Smooth muscle cell (in vitro differentiated cells): ENCODE results near the gene MTA2. TPM values are rescaled to one million over a fixed set of nuclear protein-coding genes. Genes with fewer than 3 reads are reported as not detected.
A peak's percentile ranks its signal among the peaks of the same experiment; 100 is the strongest.
"Not testable (repeated sequence)": the region's sequence is repeated elsewhere in the genome, so short reads cannot be mapped to it uniquely, and the experiment has no call there.

ENCODE experiments used
- DNase-seq: peaks from one replicate; lab custom pipeline; 2025; ENCODE audit not compliant: unreplicated experiment; lab: John Stamatoyannopoulos, UW
- H2AFZ ChIP-seq: fragments of 200-600 bp; sonication (generic); 2 replicates; pipeline ENCODE4 v1.6.0; 2016; ENCODE audit warnings: antibody characterized with exemption, low read depth, mild to moderate bottlenecking
- H3F3A ChIP-seq: fragments of 200-600 bp; sonication (generic); 2 replicates; pipeline ENCODE4 v1.6.0; 2017; ENCODE audit warnings: antibody characterized with exemption, low read depth
- H3K27ac ChIP-seq: fragments of 200-600 bp; sonication (generic); 2 replicates; pipeline ENCODE4 v1.5.1; 2016; ENCODE audit warnings: low read depth, mild to moderate bottlenecking
- H3K27me3 ChIP-seq: fragments of 200-600 bp; sonication (generic); 2 replicates; pipeline ENCODE4 v1.6.1; 2016; ENCODE audit warnings: low read depth, mild to moderate bottlenecking
- H3K36me3 ChIP-seq: fragments of 200-600 bp; sonication (generic); 2 replicates; pipeline ENCODE4 v1.5.1; 2016; ENCODE audit warnings: low read depth
- H3K4me1 ChIP-seq: fragments of 200-600 bp; sonication (generic); 2 replicates; pipeline ENCODE4 v1.5.1; 2016; ENCODE audit warnings: low read depth
- H3K4me2 ChIP-seq: fragments of 200-600 bp; sonication (generic); 2 replicates; pipeline ENCODE4 v1.6.0; 2016; ENCODE audit warnings: mild to moderate bottlenecking
- H3K4me3 ChIP-seq: fragments of 200-600 bp; sonication (generic); 2 replicates; pipeline ENCODE4 v1.5.1; 2016; ENCODE audit warnings: mild to moderate bottlenecking
- H3K79me2 ChIP-seq: fragments of 200-600 bp; sonication (generic); 2 replicates; pipeline ENCODE4 v1.6.0; 2016; ENCODE audit warnings: low read depth, mild to moderate bottlenecking
- H3K9ac ChIP-seq: fragments of 200-600 bp; sonication (generic); 2 replicates; pipeline ENCODE4 v1.6.0; 2016; ENCODE audit warnings: low read depth
- H3K9me3 ChIP-seq: fragments of 200-600 bp; sonication (generic); replicated peaks from 2 replicates; pipeline ENCODE4 v1.5.1; 2016; ENCODE audit warnings: low read depth
- H4K20me1 ChIP-seq: fragments of 200-600 bp; sonication (generic); 2 replicates; pipeline ENCODE4 v1.6.0; 2016; ENCODE audit warnings: low read depth
- WGBS: methylation state at CpG from one replicate; pipeline ENCODE4 v1.1.7; 2016; ENCODE audit warnings: low lambda C conversion rate; 5-methylcytosine and 5-hydroxymethylcytosine counted together
- polyA plus RNA-seq: library from polyadenylated mRNA; unstranded; fragments of >200 nt; fragmentation: Nextera tagmentation; extraction: Ambion mirVana; gene quantifications from 2 replicates; pipeline ENCODE4 v1.2.1, GENCODE V29; 2016
- total RNA-seq: library from RNA; depleted of rRNA; stranded (reverse); fragments of >200 nt; gene quantifications from 2 replicates; pipeline ENCODE4 v1.2.3, GENCODE V29; 2014
- TF ChIP-seq, protein P1 (sequence below): fragments of 200-600 bp; sonication (generic); IDR thresholded peaks from 2 replicates; pipeline ENCODE4 v1.5.1; 2017; ENCODE audit warnings: borderline replicate concordance, mild to moderate bottlenecking, antibody characterized with exemption; ENCODE audit not compliant: insufficient read depth, poor library complexity, severe bottlenecking

The MTA2 gene
- total and polyA plus RNA-seq, 2 experiments from 2014 or later: 22.7 to 65.9 TPM

DNA sequence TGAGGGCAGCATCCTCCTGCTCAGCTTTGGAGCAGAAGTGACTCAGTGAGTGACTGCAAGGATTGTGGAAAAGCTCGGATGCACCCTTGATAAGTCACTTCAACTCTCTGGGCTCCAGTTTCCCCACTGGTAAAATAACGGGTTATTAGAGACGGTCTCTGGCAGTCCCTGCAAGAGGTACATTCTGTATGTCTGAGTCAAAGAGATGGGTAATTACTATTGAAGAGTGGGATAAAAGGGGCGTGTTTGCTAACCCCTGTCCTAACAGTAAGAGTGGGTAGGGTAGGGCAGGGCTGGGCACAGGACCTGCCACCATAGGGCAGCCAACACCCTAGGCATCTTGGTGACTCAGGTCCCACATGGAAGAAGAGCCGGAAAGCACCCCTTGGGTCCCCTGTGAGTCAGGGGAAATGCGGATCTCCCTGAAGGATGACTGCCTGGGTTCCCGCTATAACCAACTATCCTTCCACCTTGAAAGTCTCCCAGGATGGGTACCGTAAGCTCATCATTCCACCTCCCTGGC, 47.8 kb downstream of the MTA2 start:
- Histone ChIP-seq H3K4me1 (peaks cover 48% of the 10 kb centered on the region), H3K36me3 (no peaks in the 10 kb centered on the region), H3K4me2 (peak overlapping the region; percentile 81), H2AFZ (no peak overlapping the region), H3K4me3 (peak overlapping the region; percentile 28), H3K9me3 (no peaks in the 10 kb centered on the region), H3K79me2 (no peaks in the 10 kb centered on the region), H3K9ac (peak overlapping the region; percentile 86), H3K27ac (peak overlapping the region; percentile 98), H4K20me1 (peaks cover 14% of the 10 kb centered on the region), H3F3A (peaks cover 37% of the 10 kb centered on the region), H3K27me3 (no peaks in the 10 kb centered on the region)
- 34% methylated on average over 8 of the region's 8 CpGs for WGBS
- TF ChIP-seq, protein P1, sequence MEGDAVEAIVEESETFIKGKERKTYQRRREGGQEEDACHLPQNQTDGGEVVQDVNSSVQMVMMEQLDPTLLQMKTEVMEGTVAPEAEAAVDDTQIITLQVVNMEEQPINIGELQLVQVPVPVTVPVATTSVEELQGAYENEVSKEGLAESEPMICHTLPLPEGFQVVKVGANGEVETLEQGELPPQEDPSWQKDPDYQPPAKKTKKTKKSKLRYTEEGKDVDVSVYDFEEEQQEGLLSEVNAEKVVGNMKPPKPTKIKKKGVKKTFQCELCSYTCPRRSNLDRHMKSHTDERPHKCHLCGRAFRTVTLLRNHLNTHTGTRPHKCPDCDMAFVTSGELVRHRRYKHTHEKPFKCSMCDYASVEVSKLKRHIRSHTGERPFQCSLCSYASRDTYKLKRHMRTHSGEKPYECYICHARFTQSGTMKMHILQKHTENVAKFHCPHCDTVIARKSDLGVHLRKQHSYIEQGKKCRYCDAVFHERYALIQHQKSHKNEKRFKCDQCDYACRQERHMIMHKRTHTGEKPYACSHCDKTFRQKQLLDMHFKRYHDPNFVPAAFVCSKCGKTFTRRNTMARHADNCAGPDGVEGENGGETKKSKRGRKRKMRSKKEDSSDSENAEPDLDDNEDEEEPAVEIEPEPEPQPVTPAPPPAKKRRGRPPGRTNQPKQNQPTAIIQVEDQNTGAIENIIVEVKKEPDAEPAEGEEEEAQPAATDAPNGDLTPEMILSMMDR: no peak
- no peak for DNase-seq

DNA sequence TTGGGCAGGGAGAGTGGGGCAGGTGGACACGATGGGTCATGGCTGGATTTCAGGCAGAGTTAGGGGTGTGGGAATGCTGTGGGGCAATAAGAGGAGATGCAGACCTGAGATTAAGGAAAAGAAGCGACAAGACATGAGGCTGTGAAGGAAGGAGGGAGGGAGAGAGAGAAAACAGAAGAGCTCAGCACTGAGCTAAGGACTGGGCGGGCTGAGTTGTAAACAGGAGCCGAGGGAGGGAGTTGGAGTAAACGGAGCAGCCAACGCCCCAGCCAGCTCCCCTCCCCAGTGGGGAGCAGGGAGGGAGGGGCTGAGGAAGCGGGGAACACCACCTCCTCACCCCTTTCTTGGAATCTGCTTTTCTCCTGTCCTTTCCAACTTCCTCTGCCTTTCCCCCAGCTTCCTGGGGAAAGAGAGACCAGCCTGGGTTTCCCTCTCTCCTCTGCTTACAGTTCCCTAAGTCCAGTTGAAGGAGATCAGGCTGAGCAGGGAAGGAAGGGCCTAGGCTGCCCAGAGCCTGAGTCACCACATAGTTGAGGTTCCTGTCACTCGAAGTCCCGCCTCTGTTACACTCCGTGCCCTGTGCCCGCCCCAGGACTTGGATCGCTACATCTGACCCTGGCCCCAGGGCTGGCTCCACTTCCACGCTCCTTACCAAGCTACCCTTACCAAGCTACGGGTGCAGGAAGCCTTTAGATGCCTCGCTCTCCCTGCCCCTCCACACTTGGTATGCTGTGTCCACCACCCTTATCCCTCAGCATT, 48.4 kb downstream of the MTA2 start:
- 4% methylated on average over 13 of the region's 15 CpGs for WGBS
- Histone ChIP-seq H3K79me2 (no peaks in the 10 kb centered on the region), H3K27me3 (no peaks in the 10 kb centered on the region), H3F3A (peaks cover 32% of the 10 kb centered on the region), H3K27ac (peak overlapping the region; percentile 98), H3K9me3 (no peaks in the 10 kb centered on the region), H3K4me1 (peaks cover 48% of the 10 kb centered on the region), H3K36me3 (no peaks in the 10 kb centered on the region), H3K9ac (peak overlapping the region; percentile 86), H2AFZ (no peak overlapping the region), H3K4me2 (peak overlapping the region; percentile 81), H3K4me3 (peak overlapping the region; percentile 28), H4K20me1 (peaks cover 13% of the 10 kb centered on the region)
- TF ChIP-seq, protein P1: no peak
- DNase-seq: peak; percentile 64

DNA sequence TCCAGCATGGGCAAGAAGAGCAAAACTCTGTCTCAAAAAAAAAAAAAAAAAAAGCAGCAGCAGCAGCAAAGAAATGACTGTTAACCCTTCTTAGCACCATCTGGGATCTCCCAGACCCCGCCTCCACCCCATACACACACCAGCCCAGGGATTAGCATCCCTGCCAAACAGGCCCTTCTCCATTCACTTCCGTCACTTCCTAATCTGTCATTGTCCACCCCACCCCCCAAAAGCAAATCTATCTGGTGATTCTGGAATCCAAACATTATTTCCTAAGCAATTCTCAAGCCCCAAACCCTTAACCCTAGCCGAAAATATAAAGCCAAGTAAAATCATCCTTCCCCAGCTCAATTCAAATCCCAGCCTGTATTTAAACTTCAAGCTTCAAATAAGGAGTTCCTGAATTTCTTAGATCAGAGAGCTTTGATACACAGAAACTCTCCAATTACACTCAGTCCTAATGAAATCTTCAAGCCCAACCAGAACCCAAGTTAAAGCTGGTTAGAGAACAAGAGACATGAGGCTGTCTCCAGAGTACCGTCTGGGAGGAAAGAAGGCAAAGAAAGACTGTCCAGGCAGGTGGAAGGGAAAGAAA, 49.1 kb downstream of the MTA2 start:
- Histone ChIP-seq H3K9ac (peak overlapping the region; percentile 86), H3K4me3 (peak overlapping the region; percentile 28), H3K27ac (peak overlapping the region; percentile 98), H3K4me2 (peak overlapping the region; percentile 81), H3F3A (peaks cover 27% of the 10 kb centered on the region), H4K20me1 (peaks cover 12% of the 10 kb centered on the region), H3K27me3 (no peaks in the 10 kb centered on the region), H2AFZ (no peak overlapping the region), H3K4me1 (peaks cover 53% of the 10 kb centered on the region), H3K79me2 (no peaks in the 10 kb centered on the region), H3K9me3 (no peaks in the 10 kb centered on the region), H3K36me3 (no peaks in the 10 kb centered on the region)
- TF ChIP-seq, protein P1: no peak
- WGBS: 18% methylated on average over 4 of the region's 4 CpGs
- no peak for DNase-seq

DNA sequence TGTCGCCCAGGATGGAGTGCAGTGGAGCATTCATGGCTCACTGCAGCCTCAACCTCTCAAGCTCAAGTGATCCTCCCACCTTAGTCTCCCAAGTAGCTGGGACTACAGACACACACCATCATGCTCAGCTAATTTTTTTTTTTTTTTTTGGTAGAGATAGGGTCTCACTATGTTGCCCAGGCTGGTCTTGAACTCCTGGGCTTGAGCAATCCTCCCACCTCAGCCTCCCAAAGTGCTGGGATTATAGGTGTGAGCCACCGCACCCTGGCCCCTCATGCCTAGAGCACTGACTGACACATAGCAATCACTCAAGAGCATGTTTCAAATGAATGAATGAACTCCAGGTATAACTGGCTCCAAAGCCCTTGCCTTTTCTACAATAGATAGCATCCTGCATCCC, 51.2 kb downstream of the MTA2 start:
- H3K27me3 ChIP-seq, H3K9ac ChIP-seq, H4K20me1 ChIP-seq, DNase-seq, H3K79me2 ChIP-seq, H3K36me3 ChIP-seq, H3K9me3 ChIP-seq, H3K4me3 ChIP-seq, H2AFZ ChIP-seq, H3K27ac ChIP-seq, H3K4me2 ChIP-seq: not testable (repeated sequence)
- WGBS: 98% methylated on average over 2 of the region's 2 CpGs
- Histone ChIP-seq H3K4me1 (peaks cover 42% of the 10 kb centered on the region), H3F3A (peaks cover 16% of the 10 kb centered on the region)
